ENCODE data around the gene TLR3.
"Not testable (repeated sequence)": the region's sequence is repeated elsewhere in the genome, so short reads cannot be mapped to it uniquely, and the experiment has no call there.

Gene TLR3

DNA sequence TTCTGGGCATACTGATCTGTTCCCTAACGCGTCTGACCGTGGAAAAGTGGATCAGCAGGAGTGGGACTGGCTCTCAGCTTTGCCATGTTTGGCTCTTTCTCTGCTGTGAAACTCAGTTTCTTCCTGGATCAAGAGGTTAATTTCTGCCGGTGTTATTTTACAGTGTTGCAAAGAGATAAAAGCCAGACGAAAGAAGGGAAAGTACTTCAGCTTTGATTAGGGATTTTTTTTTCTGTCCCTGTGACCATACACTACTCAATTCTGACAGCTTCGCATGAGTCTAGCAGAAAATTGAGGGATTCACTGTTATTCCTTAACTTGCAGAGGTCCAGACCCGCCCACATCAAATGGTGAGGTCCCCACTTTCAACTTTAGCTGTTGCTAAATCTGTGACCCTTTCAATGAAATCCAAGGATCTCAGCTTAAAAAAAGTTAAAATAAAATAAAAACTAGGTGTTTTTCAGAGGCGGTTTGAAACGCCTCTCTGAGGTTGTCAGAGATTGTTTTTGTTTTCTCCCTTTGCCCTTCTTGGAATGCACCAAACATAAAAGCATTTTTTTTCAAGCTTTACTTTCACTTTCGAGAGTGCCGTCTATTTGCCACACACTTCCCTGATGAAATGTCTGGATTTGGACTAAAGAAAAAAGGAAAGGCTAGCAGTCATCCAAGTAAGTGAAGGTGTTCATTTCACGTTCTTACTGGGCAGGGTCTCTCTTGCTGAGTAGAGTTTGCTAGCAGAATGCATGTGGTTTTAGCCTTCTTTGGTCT lies at the start of gene TLR3:
TSS of gene TLR3 (plus strand) at position 576 of the 768 bp plus-strand sequence. CDS start 7,464 bp downstream, outside the sequence.
- DNase-seq, result no peak

DNA sequence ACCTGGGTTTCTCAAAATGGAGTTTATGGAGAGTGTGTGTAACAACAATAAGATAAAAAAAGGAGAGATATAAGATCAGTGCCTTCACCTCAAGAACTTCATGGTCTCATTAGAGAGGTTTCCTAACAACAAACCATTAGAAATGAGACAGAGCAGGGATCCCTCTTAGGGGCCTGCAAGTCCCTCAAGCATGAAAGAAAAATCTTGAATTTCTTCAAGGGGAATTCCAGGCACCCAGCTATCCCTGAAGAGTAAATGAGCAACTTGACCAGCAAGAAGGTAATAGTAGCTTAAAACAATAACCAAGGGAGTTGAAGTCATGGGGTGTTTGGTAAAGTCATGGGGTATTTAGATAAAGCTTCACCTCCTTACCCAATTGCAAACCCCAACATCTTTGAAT lies 49.7 kb upstream of the TLR3 start:
- no peak for DNase-seq

DNA sequence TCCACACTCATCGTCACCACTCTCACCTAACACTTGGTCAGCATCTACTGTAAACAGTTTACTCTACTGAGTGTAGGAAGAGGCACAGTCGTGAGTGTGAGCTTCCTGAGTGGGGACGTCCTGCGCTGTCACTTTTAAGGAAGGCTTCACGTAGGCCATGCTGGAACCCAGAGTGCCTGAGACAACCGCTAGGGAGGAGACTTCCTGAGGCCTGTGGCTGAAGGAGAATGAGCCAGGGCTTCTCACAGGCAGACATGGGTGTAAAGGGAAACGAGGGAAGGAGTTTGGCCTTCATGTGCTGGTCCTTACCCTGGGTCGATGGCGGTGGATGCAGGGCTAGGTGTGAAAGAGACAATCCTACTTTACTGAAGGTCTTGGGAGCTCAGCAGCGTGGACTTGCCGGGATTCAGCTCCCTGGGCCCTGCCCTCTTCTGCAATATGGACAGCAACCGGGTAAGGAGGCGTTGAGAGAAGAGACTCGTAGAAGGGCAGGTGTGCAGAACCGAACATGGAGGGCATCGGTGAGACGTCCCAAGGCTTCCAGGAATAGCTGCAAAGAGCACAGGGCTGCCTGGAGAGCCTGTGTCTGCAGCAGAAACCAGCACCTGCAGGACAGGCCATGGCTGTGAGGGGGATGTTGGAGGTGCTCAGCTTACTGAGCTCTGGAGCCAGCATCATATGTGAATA lies 48.7 kb upstream of the TLR3 start:
- no peak for DNase-seq

DNA sequence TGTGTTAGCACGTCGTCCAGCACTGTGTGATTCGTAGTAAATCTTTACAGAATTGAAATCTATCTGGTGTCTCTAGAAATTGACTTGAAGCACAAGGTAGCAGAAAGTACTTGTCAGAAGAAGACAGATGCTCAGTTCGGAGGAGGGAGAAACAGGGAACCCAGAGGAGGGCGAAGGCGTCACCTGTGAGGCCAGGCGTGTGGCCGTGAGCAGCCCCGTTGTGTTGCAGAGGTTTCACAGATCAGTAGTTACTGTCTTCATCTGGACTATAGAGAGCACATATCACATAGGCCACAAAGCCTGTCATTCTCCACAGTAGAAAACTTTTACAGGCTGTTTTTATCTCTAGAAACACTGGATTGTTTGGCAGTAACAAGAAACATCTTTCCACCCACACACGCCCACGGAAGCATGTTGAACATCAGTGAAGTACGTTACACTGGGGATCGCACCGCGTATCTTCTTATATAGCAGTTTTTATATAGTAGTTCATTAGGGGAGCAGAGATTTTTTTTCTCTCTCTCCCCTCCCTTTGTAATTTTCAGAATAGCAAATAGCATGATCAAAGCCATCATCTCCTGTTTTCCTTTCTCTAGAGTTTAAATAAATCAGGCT lies 48.1 kb upstream of the TLR3 start:
- no peak for DNase-seq

DNA sequence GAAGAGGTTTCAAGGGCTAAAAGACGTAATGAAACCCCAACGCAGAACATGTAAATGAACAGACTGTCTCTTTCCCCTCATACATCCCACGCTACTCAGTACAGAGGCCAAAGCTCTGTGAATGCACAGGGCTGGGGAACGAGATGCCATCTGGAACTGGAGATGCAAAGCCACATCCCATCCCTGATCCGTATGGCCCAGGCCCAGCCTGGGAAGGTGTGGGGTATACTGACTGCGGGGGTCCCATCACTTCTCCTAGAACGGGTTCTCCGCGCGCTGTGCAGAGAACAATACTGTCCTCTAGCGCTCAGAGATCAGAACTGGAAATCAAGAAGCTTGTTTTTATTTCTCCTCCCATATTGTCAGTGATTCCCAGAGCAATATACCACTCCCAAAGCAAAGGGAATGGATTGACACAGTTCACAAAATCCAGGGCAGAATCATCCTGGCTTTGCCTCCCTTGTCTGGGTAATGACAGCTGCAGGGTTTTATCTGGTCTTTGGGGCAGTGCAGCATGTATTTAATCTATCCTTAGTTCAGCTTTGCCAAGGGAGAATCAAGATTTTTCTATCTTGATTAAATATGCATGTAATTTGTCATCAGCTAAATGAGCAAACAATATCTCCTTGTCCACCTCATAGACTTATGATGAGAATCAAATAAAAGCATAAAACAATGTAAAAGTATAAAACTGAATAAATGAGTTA lies 47.3 kb upstream of the TLR3 start:
- DNase-seq, result peak; percentile 45

DNA sequence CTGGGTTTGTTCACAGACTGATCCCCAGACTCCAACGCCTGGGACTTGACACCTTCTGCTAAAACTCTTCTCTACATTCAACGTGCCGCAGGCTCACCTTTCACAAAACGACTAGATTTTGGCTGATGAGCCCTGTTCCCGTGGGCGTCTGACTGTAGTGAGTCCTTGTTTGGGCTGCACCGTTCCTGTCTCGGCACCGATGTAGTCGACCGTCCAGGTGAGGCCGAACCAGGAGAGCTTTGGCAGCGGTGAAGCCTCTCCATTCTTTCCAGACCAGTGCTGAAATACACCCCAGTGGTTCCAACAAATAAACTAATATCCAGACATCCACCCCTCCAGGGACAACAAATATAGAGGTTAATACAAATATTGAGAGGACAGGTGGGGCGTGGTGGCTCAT lies 45.0 kb upstream of the TLR3 start:
- no peak for DNase-seq

DNA sequence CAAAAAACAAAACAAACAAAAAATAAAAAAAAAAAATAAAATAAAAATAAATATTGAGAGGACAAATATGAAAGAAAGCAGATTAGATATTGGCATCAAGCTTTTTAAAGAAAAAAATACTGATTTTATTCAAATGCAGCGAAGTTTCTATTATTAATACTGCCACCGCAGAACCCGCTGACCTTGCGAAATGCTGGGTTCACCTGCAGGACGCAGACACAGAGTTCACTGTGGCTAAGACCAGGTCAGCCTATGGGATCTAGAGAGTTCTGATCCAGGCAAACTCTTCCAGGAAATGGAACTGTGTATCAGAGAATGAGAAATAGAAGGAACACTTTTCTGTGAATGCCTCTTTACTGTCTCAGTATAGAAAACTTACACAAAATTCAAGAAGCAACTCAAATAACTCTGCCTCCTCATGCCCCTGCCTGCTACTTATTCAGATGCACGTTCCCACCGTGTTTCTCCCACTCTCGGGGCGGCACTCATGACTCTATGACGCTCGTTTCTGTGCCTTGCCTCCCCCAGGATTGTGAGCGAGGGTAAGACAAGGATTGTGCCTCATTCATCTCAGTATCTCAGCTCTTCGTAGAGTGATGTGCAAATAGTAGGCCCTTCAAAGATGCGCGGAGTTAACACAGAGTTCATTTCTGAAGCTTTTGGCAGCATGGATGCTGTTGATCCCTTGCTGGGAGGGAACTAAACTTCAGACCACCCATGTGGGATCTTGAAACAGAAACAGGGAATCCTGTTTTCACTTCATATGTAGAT lies 44.1 kb upstream of the TLR3 start:
- no peak for DNase-seq

DNA sequence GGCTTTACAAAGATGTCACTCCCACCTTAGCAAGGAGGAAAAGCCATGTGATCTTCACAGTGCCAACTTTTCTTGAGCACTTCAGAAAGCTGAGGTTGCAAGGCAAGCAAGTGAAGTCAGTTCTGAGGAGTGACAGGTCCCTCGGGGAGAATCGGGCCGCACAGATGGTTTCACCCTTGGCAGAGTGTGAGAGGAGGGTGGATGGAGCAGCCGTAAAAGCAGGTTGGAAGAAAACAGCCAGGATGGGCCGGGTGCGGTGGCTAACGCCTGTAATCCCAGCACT lies 43.6 kb upstream of the TLR3 start:
- DNase-seq, result no peak

DNA sequence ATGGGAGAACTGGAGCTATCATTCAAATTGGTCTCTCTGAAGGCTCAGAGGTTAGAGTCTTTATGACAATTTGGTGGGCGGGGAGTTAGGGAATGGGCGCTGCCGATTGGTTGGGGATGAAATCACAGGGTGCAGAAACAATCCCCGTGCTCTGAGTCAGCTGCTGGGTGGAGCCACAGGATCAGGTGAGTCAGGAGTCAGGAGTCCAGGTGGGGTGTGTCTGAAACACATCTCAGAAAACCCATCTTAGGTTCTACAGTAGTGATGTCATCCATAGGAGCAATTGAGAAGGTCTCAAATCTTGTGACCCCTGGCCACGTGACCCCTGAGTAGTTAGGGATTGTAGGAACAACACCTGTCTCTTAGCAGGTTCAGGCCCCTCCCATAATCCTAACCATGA lies 41.6 kb upstream of the TLR3 start:
- DNase-seq, result no peak

DNA sequence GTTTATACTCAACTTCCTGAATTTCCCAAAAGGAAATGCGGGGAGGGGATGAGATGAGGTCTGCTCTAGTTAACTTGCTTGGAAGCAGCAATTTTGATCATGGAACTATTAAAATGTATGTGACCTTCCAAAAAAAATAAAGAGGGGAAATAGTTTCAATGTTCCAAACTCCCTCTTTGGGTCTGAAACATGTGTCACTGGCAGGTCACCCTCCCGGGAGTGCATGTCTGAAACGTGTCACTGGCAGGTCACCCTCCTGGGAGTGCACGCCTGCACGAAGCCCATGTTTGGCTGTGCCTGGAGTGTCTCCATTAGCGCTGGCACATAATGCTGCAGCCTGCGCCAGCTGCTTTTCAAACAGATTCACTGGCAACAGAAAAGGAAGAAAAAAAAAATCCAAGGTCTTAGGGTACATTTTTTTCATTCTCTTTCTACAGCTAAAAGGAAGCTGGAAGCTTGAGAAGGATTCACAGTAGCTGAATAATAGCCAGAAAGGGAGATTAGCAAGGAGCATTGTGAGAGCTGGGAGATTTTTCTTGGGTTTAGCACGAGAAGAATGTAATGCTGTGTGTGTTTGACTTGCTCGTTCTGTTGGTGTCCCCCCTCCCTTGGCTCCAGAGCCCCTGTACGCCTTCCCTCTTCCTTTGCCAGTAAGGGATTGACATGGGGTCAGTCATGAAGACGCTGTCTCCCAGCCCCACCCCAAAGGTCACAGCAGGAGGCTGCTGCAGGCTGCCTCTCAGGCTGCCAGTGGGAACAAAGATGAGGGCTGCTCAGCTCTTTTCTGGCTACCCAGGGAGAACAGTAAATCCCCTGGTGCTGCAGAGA lies 39.2 kb upstream of the TLR3 start:
- DNase-seq, result peak; percentile 83

DNA sequence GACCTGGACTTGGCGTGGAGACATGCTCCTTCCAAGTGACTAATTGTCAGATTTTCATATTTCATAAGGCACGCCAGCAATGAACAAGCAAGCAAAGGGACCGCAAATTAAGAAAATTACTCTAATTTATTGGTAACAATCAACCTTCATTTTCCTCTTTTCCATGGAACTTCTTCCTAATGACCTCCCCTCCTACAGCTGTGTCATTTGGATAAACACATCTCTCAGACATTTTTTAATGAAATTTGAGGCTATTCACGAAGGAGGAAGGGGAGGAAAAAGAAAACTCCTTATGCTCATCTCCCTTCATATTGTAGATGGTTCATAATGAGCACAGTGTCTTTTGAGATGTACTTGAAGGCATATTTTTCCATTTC lies 38.6 kb upstream of the TLR3 start:
- DNase-seq, result no peak

DNA sequence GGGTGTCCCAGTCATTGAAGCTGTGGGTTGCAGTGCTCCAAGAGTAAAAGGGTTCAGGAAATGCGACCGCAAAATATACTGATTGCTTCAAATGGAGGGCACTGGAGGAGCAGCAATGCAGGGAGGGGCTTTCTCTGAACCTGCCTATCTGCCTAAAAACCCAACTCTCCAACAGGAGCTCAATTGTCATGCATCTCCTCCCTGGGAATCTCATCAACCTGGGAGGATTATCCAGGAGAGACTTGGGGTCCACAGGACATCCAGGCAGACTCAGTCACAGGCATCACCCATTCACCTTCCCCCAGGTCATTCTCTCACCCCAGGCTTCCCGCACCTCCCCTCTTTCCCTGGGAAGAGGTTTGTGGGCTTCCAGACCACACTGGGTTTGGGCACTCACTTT lies 38.2 kb upstream of the TLR3 start:
- DNase-seq, result no peak

DNA sequence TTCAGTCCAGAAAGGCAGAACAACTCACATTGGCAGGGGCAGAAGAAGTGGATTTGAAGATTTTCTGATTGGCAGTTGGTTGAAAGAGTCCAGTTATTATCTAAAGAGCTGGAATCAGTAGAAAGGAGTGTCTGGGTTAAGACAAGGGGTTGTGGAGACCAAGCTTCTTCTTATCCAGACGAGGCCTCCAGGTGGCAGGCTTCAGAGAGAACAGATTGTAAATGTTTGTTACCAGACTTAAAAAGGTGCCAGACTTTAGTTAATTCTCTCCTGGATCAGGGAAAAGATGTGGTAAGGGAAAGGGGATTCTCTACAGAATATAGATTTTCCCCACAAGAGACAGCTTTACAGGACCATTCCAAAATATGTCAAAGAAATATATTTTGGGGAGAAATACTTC lies 36.7 kb upstream of the TLR3 start:
- DNase-seq, result no peak

DNA sequence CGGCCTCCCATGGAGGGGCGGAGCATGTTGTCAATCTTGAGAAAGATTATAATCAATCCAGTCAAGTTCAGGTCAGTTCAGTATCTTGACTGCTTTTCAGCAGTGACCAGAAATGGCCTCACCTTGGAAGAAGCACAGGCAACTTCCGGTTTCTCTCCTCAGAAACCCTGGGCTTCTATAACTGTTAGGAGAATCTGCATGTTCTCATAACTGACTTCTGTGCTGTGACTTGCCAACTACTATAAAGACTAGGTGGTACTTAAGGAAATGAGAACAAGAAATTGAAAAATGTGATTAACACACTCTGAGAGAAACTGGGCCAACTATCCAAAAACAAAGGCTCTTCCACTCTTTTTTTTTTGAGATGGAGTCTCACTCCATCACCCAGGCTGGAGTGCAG lies 35.9 kb upstream of the TLR3 start:
- DNase-seq, result no peak

DNA sequence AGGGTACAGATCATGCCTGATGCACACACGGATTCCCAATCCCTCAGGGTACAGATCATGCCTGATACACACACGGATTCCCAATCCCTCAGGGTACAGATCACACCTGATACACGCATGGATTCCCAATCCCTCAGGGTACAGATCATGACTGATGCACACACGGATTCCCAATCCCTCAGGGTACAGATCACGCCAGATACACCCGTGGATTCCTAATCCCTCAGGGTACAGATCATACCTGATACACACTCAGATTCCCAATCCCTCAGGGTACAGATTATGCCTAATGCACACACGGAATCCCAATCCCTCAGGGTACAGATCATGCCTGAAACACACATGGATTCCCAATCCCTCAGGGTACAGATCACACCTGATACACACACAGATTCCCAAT lies 34.3 kb upstream of the TLR3 start:
- DNase-seq, result not testable (repeated sequence)

DNA sequence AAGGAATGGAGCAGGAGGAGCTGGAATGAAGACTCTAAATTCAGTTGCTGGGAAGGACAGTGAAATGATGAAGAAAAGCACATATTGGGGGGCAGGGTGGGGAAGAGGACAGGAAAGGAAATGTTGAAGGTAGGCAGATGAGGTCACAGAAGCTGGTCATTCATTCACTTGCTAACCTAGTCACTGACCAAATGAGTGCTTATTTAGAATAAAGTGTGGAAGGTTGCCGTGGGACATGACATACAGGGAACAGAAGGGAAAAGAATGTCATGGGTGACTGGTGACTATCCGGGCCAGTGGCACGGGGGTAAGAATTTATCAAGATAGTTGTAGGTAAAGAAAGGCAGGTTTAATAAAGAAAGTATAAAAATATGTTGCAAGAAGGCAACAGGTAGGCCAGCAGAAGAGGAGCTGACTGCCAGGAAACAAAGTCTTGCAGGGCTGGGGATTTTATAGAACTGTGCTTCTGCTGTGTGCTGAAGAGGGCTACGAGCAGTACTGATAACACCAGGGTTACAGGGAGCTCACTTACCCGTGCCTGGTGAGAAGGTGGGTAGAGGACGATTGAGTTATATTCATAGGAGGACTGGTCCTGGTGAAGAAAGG lies 31.9 kb upstream of the TLR3 start:
- no peak for DNase-seq

DNA sequence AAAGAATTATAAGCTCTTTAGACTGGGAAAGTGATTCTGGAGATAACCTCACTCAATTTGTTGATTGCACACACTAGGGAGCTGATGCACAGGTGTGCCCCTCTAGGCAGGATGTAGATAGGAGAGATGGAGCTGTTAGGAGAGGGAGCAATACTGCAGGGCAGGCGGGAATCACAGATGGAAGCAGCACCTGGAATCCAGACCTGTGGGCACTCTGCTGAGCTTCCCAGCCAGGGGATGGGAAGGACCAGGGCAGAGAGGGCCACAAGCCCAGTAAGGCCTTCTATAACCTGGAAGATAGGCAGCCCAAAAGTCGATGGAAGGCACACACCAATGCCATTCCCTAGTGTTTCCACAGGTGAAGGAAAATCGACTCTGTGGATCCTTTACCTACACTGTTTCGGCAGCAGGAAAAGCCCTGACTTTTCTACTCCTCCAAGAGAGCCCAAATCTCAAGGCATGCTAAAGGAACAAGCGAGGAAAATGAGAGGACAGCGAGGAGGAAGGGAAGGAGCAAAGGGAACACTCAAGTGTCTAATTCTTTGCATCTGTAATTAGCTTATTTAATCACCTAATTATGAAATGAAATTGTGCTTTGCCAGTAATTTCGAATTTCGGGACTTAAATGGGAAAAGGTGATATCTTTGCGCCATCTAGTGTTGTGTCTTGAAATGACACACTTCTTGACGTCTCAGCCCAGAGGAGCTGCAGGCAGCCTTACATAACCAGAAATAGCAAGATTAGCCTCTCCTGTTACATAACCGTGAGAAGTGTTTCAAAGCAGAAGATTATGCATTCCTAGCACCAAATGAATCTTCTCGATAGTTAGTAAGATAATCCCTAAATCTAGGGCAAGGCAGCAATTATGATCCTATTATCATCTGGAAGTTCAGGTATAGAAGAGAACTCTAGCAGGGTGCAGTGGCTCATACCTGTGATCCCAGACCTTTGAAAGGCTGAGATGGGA lies 31.0 kb upstream of the TLR3 start:
- DNase-seq, result peak; percentile 48

DNA sequence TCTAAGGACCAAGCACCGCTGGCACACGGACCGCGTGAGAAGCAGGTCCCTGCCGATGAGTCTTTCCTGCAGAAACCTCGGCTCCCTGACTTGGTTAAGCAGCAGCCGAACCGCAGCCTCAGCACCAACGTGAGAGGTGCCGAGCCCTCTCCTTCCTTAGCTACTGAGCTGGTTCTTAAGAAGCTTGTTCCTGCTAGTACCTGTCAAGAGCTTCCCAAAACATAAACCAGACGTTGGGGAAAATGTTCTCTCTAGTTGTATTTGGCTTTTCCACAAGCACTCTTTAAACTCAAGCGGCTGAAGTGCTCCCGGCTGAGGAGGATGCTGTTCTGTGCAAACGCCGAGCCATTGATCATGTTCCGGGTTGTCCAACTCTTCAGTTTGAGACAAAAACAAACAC lies 29.3 kb upstream of the TLR3 start:
- no peak for DNase-seq

DNA sequence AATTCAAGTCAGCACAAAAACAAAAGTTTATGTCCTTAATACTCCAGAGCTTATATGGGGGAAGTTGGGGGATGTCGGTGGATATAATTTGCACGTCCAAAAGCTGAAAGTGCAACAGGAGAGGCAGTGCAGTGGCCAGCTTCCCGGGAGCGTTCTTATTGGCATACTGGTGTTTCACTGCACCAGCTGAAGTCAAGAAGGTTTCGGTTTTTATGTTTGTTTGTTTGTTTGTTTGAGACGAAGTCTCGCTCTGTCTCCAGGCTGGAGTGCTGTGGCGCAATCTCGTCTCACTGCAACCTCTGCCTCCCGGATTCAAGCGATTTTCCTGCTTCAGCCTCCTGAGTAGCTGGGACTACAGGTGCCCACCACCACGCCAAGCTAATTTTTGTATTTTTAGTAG lies 28.6 kb upstream of the TLR3 start:
- no peak for DNase-seq

DNA sequence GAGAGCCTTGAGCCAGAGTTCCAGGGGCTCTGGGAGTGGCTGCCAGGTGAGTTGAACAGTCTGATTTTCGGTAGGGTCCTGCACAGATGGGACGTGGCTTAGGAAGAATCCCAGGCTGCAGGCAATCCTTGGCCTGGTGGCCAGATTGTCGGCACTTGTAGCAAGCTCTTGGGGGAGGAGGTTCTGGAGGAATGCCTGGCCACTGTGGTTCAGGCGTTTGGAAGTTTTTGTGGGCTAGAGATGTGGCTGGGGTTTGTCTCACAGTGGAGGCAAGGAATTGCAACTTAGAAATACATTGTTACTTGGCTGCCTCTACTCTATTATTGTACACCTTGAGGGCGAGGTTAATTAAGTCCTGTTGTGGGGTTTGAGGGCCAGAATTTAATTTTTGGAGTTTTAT lies 21.5 kb upstream of the TLR3 start:
- DNase-seq, result peak; percentile 61

Data from femur (tissue), 1 donor.